PC-9 (cell line): Measurements from ENCODE around the gene DPYSL3. TPM values are rescaled to one million over a fixed set of nuclear protein-coding genes. Genes with fewer than 3 reads are reported as not detected.

ENCODE experiments used
- BruUV-seq: library from RNA; stranded (reverse); fragments of 400-500 nt; replicated peaks from 2 replicates; lab custom pipeline; 2021; lab: Mats Ljungman, UMichigan
- CTCF ChIA-PET: fragments of 300-600 bp; sonication (Branson Sonifier 250); formaldehyde crosslinking; loops from one replicate; lab custom pipeline; 2022; ENCODE audit warnings: antibody characterized with exemption; lab: Charles Lee
- POLR2A ChIA-PET: fragments of 300-600 bp; sonication (Branson Sonifier 250); formaldehyde crosslinking; loops from one replicate; lab custom pipeline; 2022; ENCODE audit warnings: antibody characterized with exemption; ENCODE audit not compliant: unreplicated experiment; lab: Charles Lee
- DNase-seq, 2 experiments: peaks; one replicate each; pipeline versions ENCODE4 v3.0.0 to v3.0.0-alpha.2; 2015 to 2022; ENCODE audit warnings: mixed read lengths in 1 of 2
- H2AFZ ChIP-seq: fragments of 200-600 bp; sonication (generic); 2 replicates; pipeline ENCODE4 v1.8.1; 2017; ENCODE audit warnings: antibody characterized with exemption
- H3F3A ChIP-seq: fragments of 200-600 bp; sonication (generic); 2 replicates; pipeline ENCODE4 v1.8.1; 2017; ENCODE audit warnings: antibody characterized with exemption, mild to moderate bottlenecking, low read depth; ENCODE audit not compliant: insufficient read depth
- H3K27ac ChIP-seq: fragments of 200-600 bp; sonication (generic); 2 replicates; pipeline ENCODE4 v1.6.1; 2016; ENCODE audit warnings: mixed run types
- H3K27me3 ChIP-seq: fragments of 200-600 bp; sonication (generic); 2 replicates; pipeline ENCODE4 v1.6.1; 2016; ENCODE audit warnings: low read depth, mixed run types; ENCODE audit not compliant: insufficient read depth
- H3K36me3 ChIP-seq: fragments of 200-600 bp; sonication (generic); 2 replicates; pipeline ENCODE4 v1.6.1; 2016; ENCODE audit warnings: low read depth, mixed run types
- H3K4me1 ChIP-seq: fragments of 200-600 bp; sonication (generic); replicated peaks from 2 replicates; pipeline ENCODE4 v1.6.1; 2016; ENCODE audit warnings: mixed run types; ENCODE audit not compliant: insufficient read depth
- H3K4me2 ChIP-seq: fragments of 200-600 bp; sonication (generic); 2 replicates; pipeline ENCODE4 v1.6.1; 2017; ENCODE audit warnings: mixed run types
- H3K4me3 ChIP-seq: fragments of 200-600 bp; sonication (generic); 2 replicates; pipeline ENCODE4 v1.6.1; 2016; ENCODE audit warnings: mixed run types
- H3K79me2 ChIP-seq: fragments of 200-600 bp; sonication (generic); 2 replicates; pipeline ENCODE4 v1.6.1; 2017; ENCODE audit warnings: low read depth, mixed run types
- H3K9me2 ChIP-seq: fragments of 200-600 bp; sonication (generic); 2 replicates; pipeline ENCODE4 v1.8.1; 2017; ENCODE audit warnings: mild to moderate bottlenecking; ENCODE audit not compliant: insufficient read depth
- H3K9me3 ChIP-seq: fragments of 200-600 bp; sonication (generic); 2 replicates; pipeline ENCODE4 v1.8.1; 2016; ENCODE audit warnings: low read depth; ENCODE audit not compliant: insufficient read depth
- H4K20me1 ChIP-seq: fragments of 200-600 bp; sonication (generic); 2 replicates; pipeline ENCODE4 v1.8.1; 2017; ENCODE audit not compliant: insufficient read depth
- CTCF ChIP-seq: fragments of 200-600 bp; sonication (generic); conservative IDR thresholded peaks from 2 replicates; pipeline ENCODE4 v1.6.1; 2017; ENCODE audit warnings: mixed run types, antibody characterized with exemption, mild to moderate bottlenecking, moderate library complexity
- EZH2 ChIP-seq: fragments of 200-600 bp; sonication (generic); IDR thresholded peaks from 2 replicates; pipeline ENCODE4 v1.8.0; 2017; ENCODE audit warnings: antibody characterized with exemption, low read depth
- intact Hi-C: fragments of 100-400 bp; cut with micrococcal nuclease; formaldehyde crosslinking; loops from one replicate; pipeline ENCODE4 v1.10.0; 2022; ENCODE audit not compliant: unreplicated experiment
- total RNA-seq: library from RNA; stranded (reverse); gene quantifications from 2 replicates; pipeline ENCODE4 v1.2.3, GENCODE V29; 2021

DPYSL3 gene
- total RNA-seq, 1 experiment from 2014 or later: 1.3 TPM

GRCh38 chr5:147417135-147417813 is 92.6 kb downstream of the DPYSL3 start:
- intact Hi-C loops: no loop called here
- Histone ChIP-seq H4K20me1 (no peaks in the 10 kb centered on the region), H2AFZ (no peak overlapping the region), H3F3A (no peaks in the 10 kb centered on the region), H3K27ac (no peak overlapping the region), H3K9me3 (no peaks in the 10 kb centered on the region), H3K4me3 (no peak overlapping the region), H3K79me2 (no peaks in the 10 kb centered on the region), H3K36me3 (no peaks in the 10 kb centered on the region), H3K9me2 (no peaks in the 10 kb centered on the region), H3K4me1 (no peaks in the 10 kb centered on the region), H3K27me3 (peaks cover 28% of the 10 kb centered on the region; the same call in 1 of the 2 replicates), H3K4me2 (no peak overlapping the region)
- TF ChIP-seq CTCF (no peak), EZH2 (no peak)
- DNase-seq: peak in 1 of 2 experiments; percentile 12
- ChIA-PET CTCF (no interaction called here), POLR2A (no interaction called here)
- BruUV-seq: no TSS peak

- Histone ChIP-seq H3F3A (no peaks in the 10 kb centered on the region), H4K20me1 (no peaks in the 10 kb centered on the region), H3K4me2 (no peak overlapping the region), H3K27me3 (peaks cover 15% of the 10 kb centered on the region; the same call in 1 of the 2 replicates), H3K9me3 (no peaks in the 10 kb centered on the region), H3K79me2 (no peaks in the 10 kb centered on the region), H3K9me2 (no peaks in the 10 kb centered on the region), H3K27ac (no peak overlapping the region), H3K4me3 (no peak overlapping the region), H2AFZ (no peak overlapping the region), H3K4me1 (no peaks in the 10 kb centered on the region), H3K36me3 (no peaks in the 10 kb centered on the region)
- ChIA-PET POLR2A (no interaction called here), CTCF (no interaction called here)
- no peak for DNase-seq
- BruUV-seq: no TSS peak
- intact Hi-C loops: no loop called here
- TF ChIP-seq CTCF: no peak
- no peak for TF ChIP-seq EZH2
Measured at GRCh38 chr5:147415651-147416050, 94.2 kb downstream of the DPYSL3 start.

GRCh38 chr5:147413266-147413665 is 96.6 kb downstream of the DPYSL3 start:
- TF ChIP-seq EZH2 (no peak), CTCF (no peak)
- H3K9me2 ChIP-seq: no peaks in the 10 kb centered on the region
- no peak overlapping the region for H3K4me2 ChIP-seq
- no peaks in the 10 kb centered on the region for H3K36me3 ChIP-seq
- CTCF ChIA-PET: no interaction called here
- no TSS peak for BruUV-seq
- no peak overlapping the region for H2AFZ ChIP-seq
- no peaks in the 10 kb centered on the region for H3K4me1 ChIP-seq
- H3K79me2 ChIP-seq: no peaks in the 10 kb centered on the region
- no peaks in the 10 kb centered on the region for H3K9me3 ChIP-seq
- H3K27ac ChIP-seq: no peak overlapping the region
- H3K4me3 ChIP-seq: no peak overlapping the region
- peaks cover 7% of the 10 kb centered on the region for H3K27me3 ChIP-seq
- H4K20me1 ChIP-seq: no peaks in the 10 kb centered on the region; the same call in 1 of the 2 replicates
- intact Hi-C loops: no loop called here
- no peaks in the 10 kb centered on the region for H3F3A ChIP-seq
- POLR2A ChIA-PET: no interaction called here
- no peak for DNase-seq
